WTC11 (cell line): ENCODE results near the gene TNXB. TPM values are rescaled to one million over a fixed set of nuclear protein-coding genes. Genes with fewer than 3 reads are reported as not detected.
A peak's percentile ranks its signal among the peaks of the same experiment; 100 is the strongest.

Source experiments
- ETV6 ChIP-seq: sonication (generic); formaldehyde crosslinking; IDR thresholded peaks from 2 replicates; pipeline ENCODE4 v1.8.1; 2022; ENCODE audit warnings: mild to moderate bottlenecking, missing genetic modification reagents
- MXD4 ChIP-seq: fragments of 250-450 bp; sonication (Bioruptor Pico); IDR thresholded peaks from 2 replicates; pipeline ENCODE4 v1.8.0; 2021; ENCODE audit warnings: mild to moderate bottlenecking, moderate library complexity, borderline replicate concordance
- NFE2L1 ChIP-seq: sonication (generic); formaldehyde crosslinking; IDR thresholded peaks from 2 replicates; pipeline ENCODE4 v1.8.1; 2023; ENCODE audit warnings: missing genetic modification reagents
- NFYB ChIP-seq: sonication (generic); formaldehyde crosslinking; conservative IDR thresholded peaks from 2 replicates; pipeline ENCODE4 v1.8.0; 2022; ENCODE audit warnings: low read depth, missing genetic modification reagents
- RORB ChIP-seq: fragments of 250-450 bp; sonication (Bioruptor Pico); IDR thresholded peaks from 2 replicates; pipeline ENCODE4 v1.9.0; 2021; ENCODE audit warnings: mild to moderate bottlenecking
- total RNA-seq: library from RNA; stranded (reverse); gene quantifications from 3 replicates; pipeline ENCODE4 v1.2.3, GENCODE V29; 2021
- TF ChIP-seq, protein P1 (sequence below): sonication (generic); formaldehyde crosslinking; IDR thresholded peaks from 2 replicates; pipeline ENCODE4 v1.8.0; 2023; ENCODE audit warnings: missing genetic modification reagents
- TF ChIP-seq, protein P2 (sequence below): sonication (generic); formaldehyde crosslinking; IDR thresholded peaks from 2 replicates; pipeline ENCODE4 v1.8.1; 2023; ENCODE audit warnings: mild to moderate bottlenecking, missing genetic modification reagents
- TF ChIP-seq, protein P3 (sequence below): sonication (generic); formaldehyde crosslinking; IDR thresholded peaks from 2 replicates; pipeline ENCODE4 v1.8.0; 2023; ENCODE audit warnings: mild to moderate bottlenecking, missing genetic modification reagents
- TF ChIP-seq, protein P4 (sequence below): sonication (generic); formaldehyde crosslinking; IDR thresholded peaks from 2 replicates; pipeline ENCODE4 v1.8.0; 2022; ENCODE audit warnings: mild to moderate bottlenecking, missing genetic modification reagents
- TF ChIP-seq, protein P5 (sequence below): sonication (generic); formaldehyde crosslinking; conservative IDR thresholded peaks from 2 replicates; pipeline ENCODE4 v1.8.1; 2023; ENCODE audit warnings: mild to moderate bottlenecking, low read depth, missing genetic modification reagents, moderate library complexity
- TF ChIP-seq, protein P6 (sequence below): sonication (generic); formaldehyde crosslinking; IDR thresholded peaks from 2 replicates; pipeline ENCODE4 v1.8.0; 2023; ENCODE audit warnings: missing genetic modification reagents, mild to moderate bottlenecking, borderline replicate concordance
- TF ChIP-seq, protein P7 (sequence below): fragments of 250-450 bp; sonication (Bioruptor Pico); conservative IDR thresholded peaks from 2 replicates; pipeline ENCODE4 v1.9.0; 2021; ENCODE audit warnings: mild to moderate bottlenecking
- TF ChIP-seq, protein P8 (sequence below): sonication (generic); formaldehyde crosslinking; IDR thresholded peaks from 2 replicates; pipeline ENCODE4 v1.8.1; 2023; ENCODE audit warnings: mild to moderate bottlenecking, missing genetic modification reagents, moderate library complexity

The TNXB gene
- total RNA-seq, 1 experiment from 2014 or later = 6.4 TPM

DNA sequence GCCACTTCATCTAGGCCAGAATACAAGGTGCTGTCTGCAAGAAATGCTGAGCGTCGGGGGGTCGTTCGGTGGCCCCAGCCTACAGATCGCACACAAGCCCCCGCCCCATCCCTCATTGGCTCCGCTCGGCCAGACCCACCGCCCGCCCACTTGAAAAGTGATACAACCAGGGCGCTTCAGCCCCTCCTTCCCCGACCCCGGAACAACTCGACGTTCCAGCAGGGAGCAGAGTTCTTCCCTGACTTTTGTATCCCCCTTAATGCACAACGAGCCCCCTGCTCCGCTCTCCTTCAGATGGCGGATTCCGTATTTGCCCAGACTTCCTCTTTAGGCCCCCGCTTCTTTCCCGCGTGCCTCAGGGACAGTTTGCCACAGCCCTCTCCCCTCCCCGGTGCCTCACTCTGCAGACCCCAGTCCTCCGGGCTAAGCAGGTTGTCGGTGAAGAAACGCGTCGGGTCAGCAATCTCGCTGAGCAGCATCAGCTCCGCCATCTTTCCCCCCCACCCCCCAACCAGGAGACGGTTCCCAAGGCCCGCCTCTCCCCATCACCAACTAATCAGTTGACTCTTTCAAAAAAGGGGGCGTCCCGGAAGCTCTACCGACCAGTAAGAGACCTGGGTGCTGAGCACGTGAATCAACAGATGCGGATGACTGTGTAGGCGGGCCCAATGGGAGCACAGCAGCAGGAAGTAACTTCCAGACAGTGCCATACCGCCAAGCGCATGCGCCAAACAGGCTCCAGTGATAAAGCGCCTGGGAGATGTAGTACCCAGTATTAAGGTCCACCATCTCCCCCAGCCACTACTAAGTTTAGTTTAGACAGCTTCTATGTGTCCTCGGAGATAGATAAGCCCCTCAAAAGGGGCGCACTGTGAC, 18.8 kb upstream of the TNXB start, which contains the start of gene ATF6B (continued):
- TF ChIP-seq, protein P1, sequence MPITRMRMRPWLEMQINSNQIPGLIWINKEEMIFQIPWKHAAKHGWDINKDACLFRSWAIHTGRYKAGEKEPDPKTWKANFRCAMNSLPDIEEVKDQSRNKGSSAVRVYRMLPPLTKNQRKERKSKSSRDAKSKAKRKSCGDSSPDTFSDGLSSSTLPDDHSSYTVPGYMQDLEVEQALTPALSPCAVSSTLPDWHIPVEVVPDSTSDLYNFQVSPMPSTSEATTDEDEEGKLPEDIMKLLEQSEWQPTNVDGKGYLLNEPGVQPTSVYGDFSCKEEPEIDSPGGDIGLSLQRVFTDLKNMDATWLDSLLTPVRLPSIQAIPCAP (CRISPR knock-in tag) = no peak
- TF ChIP-seq NFE2L1 (CRISPR knock-in tag) (peak; percentile 33; the same call in 1 of the 2 replicates), MXD4 (no peak), RORB (CRISPR knock-in tag) (no peak), ETV6 (CRISPR knock-in tag) (no peak), NFYB (peak; percentile 72)
- TF ChIP-seq, protein P2, sequence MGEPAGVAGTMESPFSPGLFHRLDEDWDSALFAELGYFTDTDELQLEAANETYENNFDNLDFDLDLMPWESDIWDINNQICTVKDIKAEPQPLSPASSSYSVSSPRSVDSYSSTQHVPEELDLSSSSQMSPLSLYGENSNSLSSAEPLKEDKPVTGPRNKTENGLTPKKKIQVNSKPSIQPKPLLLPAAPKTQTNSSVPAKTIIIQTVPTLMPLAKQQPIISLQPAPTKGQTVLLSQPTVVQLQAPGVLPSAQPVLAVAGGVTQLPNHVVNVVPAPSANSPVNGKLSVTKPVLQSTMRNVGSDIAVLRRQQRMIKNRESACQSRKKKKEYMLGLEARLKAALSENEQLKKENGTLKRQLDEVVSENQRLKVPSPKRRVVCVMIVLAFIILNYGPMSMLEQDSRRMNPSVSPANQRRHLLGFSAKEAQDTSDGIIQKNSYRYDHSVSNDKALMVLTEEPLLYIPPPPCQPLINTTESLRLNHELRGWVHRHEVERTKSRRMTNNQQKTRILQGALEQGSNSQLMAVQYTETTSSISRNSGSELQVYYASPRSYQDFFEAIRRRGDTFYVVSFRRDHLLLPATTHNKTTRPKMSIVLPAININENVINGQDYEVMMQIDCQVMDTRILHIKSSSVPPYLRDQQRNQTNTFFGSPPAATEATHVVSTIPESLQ = no peak
- TF ChIP-seq, protein P3, sequence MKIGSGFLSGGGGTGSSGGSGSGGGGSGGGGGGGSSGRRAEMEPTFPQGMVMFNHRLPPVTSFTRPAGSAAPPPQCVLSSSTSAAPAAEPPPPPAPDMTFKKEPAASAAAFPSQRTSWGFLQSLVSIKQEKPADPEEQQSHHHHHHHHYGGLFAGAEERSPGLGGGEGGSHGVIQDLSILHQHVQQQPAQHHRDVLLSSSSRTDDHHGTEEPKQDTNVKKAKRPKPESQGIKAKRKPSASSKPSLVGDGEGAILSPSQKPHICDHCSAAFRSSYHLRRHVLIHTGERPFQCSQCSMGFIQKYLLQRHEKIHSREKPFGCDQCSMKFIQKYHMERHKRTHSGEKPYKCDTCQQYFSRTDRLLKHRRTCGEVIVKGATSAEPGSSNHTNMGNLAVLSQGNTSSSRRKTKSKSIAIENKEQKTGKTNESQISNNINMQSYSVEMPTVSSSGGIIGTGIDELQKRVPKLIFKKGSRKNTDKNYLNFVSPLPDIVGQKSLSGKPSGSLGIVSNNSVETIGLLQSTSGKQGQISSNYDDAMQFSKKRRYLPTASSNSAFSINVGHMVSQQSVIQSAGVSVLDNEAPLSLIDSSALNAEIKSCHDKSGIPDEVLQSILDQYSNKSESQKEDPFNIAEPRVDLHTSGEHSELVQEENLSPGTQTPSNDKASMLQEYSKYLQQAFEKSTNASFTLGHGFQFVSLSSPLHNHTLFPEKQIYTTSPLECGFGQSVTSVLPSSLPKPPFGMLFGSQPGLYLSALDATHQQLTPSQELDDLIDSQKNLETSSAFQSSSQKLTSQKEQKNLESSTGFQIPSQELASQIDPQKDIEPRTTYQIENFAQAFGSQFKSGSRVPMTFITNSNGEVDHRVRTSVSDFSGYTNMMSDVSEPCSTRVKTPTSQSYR = no peak
- TF ChIP-seq, protein P4, sequence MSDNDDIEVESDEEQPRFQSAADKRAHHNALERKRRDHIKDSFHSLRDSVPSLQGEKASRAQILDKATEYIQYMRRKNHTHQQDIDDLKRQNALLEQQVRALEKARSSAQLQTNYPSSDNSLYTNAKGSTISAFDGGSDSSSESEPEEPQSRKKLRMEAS (CRISPR knock-in tag) = peak; percentile 58; the same call in 1 of the 2 replicates
- TF ChIP-seq, protein P5, sequence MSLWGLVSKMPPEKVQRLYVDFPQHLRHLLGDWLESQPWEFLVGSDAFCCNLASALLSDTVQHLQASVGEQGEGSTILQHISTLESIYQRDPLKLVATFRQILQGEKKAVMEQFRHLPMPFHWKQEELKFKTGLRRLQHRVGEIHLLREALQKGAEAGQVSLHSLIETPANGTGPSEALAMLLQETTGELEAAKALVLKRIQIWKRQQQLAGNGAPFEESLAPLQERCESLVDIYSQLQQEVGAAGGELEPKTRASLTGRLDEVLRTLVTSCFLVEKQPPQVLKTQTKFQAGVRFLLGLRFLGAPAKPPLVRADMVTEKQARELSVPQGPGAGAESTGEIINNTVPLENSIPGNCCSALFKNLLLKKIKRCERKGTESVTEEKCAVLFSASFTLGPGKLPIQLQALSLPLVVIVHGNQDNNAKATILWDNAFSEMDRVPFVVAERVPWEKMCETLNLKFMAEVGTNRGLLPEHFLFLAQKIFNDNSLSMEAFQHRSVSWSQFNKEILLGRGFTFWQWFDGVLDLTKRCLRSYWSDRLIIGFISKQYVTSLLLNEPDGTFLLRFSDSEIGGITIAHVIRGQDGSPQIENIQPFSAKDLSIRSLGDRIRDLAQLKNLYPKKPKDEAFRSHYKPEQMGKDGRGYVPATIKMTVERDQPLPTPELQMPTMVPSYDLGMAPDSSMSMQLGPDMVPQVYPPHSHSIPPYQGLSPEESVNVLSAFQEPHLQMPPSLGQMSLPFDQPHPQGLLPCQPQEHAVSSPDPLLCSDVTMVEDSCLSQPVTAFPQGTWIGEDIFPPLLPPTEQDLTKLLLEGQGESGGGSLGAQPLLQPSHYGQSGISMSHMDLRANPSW (CRISPR knock-in tag) = no peak
- TF ChIP-seq, protein P6, sequence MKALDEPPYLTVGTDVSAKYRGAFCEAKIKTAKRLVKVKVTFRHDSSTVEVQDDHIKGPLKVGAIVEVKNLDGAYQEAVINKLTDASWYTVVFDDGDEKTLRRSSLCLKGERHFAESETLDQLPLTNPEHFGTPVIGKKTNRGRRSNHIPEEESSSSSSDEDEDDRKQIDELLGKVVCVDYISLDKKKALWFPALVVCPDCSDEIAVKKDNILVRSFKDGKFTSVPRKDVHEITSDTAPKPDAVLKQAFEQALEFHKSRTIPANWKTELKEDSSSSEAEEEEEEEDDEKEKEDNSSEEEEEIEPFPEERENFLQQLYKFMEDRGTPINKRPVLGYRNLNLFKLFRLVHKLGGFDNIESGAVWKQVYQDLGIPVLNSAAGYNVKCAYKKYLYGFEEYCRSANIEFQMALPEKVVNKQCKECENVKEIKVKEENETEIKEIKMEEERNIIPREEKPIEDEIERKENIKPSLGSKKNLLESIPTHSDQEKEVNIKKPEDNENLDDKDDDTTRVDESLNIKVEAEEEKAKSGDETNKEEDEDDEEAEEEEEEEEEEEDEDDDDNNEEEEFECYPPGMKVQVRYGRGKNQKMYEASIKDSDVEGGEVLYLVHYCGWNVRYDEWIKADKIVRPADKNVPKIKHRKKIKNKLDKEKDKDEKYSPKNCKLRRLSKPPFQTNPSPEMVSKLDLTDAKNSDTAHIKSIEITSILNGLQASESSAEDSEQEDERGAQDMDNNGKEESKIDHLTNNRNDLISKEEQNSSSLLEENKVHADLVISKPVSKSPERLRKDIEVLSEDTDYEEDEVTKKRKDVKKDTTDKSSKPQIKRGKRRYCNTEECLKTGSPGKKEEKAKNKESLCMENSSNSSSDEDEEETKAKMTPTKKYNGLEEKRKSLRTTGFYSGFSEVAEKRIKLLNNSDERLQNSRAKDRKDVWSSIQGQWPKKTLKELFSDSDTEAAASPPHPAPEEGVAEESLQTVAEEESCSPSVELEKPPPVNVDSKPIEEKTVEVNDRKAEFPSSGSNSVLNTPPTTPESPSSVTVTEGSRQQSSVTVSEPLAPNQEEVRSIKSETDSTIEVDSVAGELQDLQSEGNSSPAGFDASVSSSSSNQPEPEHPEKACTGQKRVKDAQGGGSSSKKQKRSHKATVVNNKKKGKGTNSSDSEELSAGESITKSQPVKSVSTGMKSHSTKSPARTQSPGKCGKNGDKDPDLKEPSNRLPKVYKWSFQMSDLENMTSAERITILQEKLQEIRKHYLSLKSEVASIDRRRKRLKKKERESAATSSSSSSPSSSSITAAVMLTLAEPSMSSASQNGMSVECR (CRISPR knock-in tag) = 0 out of 2 replicates have a peak, but pooled peaks have one; percentile 47
- TF ChIP-seq, protein P7, sequence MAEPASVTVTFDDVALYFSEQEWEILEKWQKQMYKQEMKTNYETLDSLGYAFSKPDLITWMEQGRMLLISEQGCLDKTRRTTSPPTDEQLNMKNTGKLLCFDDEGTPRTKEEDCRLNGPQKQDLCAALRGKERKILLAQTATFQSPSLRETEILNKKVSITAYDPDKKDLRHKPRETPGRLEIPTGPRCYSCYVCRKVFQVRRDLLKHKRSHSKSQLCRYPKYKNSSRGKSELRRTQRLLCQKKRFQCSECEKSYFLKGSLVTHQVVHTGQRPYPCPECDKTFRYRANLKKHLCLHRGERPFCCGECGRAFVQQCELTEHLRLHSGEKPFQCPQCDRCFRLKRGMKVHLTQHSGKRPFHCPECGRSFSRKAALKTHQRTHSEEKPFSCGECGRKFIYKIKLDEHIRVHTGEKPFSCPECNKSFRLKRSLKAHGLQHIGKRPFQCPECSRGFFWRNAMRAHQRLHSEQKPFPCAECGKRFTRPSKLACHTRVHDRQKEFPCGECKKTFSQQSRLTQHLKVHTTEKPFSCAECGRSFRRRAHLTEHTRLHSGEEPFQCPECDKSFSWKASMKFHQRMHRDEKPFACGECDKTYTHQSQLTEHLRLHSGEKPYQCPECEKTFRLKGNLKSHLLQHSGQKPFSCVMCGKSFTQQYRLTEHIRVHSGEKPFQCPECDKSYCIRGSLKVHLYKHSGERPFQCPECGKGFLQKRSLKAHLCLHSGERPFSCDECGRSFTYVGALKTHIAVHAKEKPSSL = no peak
- TF ChIP-seq, protein P8, sequence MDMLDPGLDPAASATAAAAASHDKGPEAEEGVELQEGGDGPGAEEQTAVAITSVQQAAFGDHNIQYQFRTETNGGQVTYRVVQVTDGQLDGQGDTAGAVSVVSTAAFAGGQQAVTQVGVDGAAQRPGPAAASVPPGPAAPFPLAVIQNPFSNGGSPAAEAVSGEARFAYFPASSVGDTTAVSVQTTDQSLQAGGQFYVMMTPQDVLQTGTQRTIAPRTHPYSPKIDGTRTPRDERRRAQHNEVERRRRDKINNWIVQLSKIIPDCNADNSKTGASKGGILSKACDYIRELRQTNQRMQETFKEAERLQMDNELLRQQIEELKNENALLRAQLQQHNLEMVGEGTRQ (CRISPR knock-in tag) = peak; percentile 92
